SU-DHL-6 (cell line): ENCODE results near the gene TUBB6.

ENCODE experiments used
- H2AFZ ChIP-seq: fragments of 200-600 bp; sonication (generic); 2 replicates; pipeline ENCODE4 v1.6.1; 2014; ENCODE audit warnings: low read depth, mild to moderate bottlenecking, moderate library complexity, mixed read lengths, antibody characterized with exemption, low read length; ENCODE audit not compliant: severe bottlenecking
- H3F3A ChIP-seq: fragments of 200-600 bp; shearing (Covaris generic); 2 replicates; pipeline ENCODE4 v1.6.0; 2016; ENCODE audit warnings: antibody characterized with exemption, mild to moderate bottlenecking; ENCODE audit not compliant: insufficient read depth
- H3K27ac ChIP-seq: fragments of 200-600 bp; sonication (generic); 2 replicates; pipeline ENCODE4 v1.5.1; 2016; ENCODE audit warnings: low read depth, mild to moderate bottlenecking, low read length, moderate library complexity, mixed read lengths
- H3K27me3 ChIP-seq: fragments of 200-600 bp; sonication (generic), shearing (Covaris generic); 2 replicates; pipeline ENCODE4 v1.6.0; 2014; ENCODE audit warnings: mild to moderate bottlenecking, low read length
- H3K36me3 ChIP-seq: fragments of 200-600 bp; sonication (generic); 2 replicates; pipeline ENCODE4 v1.6.1; 2014; ENCODE audit warnings: mild to moderate bottlenecking, low read length, mixed read lengths
- H3K4me2 ChIP-seq: fragments of 300-600, 200-600 bp; shearing (Covaris generic), sonication (generic); 2 replicates; pipeline ENCODE4 v1.6.0; 2014; ENCODE audit warnings: low read length, low read depth, mild to moderate bottlenecking; ENCODE audit not compliant: poor library complexity, severe bottlenecking
- H3K4me3 ChIP-seq: fragments of 200-600 bp; sonication (generic); 2 replicates; pipeline ENCODE4 v1.5.1; 2014; ENCODE audit warnings: antibody characterized with exemption, low read length, mild to moderate bottlenecking, mixed read lengths; ENCODE audit not compliant: insufficient read depth, poor library complexity, severe bottlenecking
- H3K79me2 ChIP-seq: fragments of 200-600 bp; sonication (generic); 2 replicates; pipeline ENCODE4 v1.6.1; 2014; ENCODE audit warnings: mild to moderate bottlenecking, low read length, moderate library complexity; ENCODE audit not compliant: insufficient read depth
- H3K9ac ChIP-seq: fragments of 200-600 bp; sonication (generic); 2 replicates; pipeline ENCODE4 v1.7.0; 2014; ENCODE audit warnings: mild to moderate bottlenecking, low read length
- H3K9me2 ChIP-seq: fragments of 200-600 bp; sonication (generic); replicated peaks from 2 replicates; pipeline ENCODE4 v1.6.1; 2014; ENCODE audit warnings: low read length; ENCODE audit not compliant: insufficient read depth
- H3K9me3 ChIP-seq: fragments of 200-600 bp; sonication (generic); 2 replicates; pipeline ENCODE4 v1.6.1; 2014; ENCODE audit warnings: low read length, mixed read lengths; ENCODE audit not compliant: insufficient read depth
- H4K20me1 ChIP-seq: fragments of 200-600 bp; sonication (generic); 2 replicates; pipeline ENCODE4 v1.6.1; 2014; ENCODE audit warnings: low read depth, mild to moderate bottlenecking, antibody characterized with exemption, low read length, moderate library complexity, mixed read lengths
- EZH2phosphoT487 ChIP-seq: fragments of 200-600 bp; sonication (generic), shearing (Covaris generic); conservative IDR thresholded peaks from 2 replicates; pipeline ENCODE4 v1.6.1; 2018; ENCODE audit warnings: mild to moderate bottlenecking, antibody characterized with exemption, low read length, moderate library complexity, mixed read lengths
- TF ChIP-seq, protein P1 (sequence below): fragments of 200-600 bp; sonication (generic); IDR thresholded peaks from one replicate; pipeline ENCODE4 v1.5.1; 2017; ENCODE audit warnings: antibody characterized with exemption, mild to moderate bottlenecking, low read length, moderate library complexity; ENCODE audit not compliant: insufficient read depth, poor library complexity, severe bottlenecking

TUBB6 gene

GRCh38 chr18:12313530-12314245 lies 5.6 kb downstream of the TUBB6 start:
- Histone ChIP-seq H3K4me2 (no peak overlapping the region), H3K27me3 (no peaks in the 10 kb centered on the region), H3K9ac (no peak overlapping the region), H3K9me2 (no peaks in the 10 kb centered on the region), H3K27ac (no peak overlapping the region), H4K20me1 (no peaks in the 10 kb centered on the region), H3K36me3 (no peaks in the 10 kb centered on the region), H2AFZ (no peak overlapping the region), H3K4me3 (no peak overlapping the region), H3K9me3 (no peaks in the 10 kb centered on the region), H3F3A (no peaks in the 10 kb centered on the region), H3K79me2 (no peaks in the 10 kb centered on the region)
- TF ChIP-seq EZH2phosphoT487: no peak
- TF ChIP-seq, protein P1, sequence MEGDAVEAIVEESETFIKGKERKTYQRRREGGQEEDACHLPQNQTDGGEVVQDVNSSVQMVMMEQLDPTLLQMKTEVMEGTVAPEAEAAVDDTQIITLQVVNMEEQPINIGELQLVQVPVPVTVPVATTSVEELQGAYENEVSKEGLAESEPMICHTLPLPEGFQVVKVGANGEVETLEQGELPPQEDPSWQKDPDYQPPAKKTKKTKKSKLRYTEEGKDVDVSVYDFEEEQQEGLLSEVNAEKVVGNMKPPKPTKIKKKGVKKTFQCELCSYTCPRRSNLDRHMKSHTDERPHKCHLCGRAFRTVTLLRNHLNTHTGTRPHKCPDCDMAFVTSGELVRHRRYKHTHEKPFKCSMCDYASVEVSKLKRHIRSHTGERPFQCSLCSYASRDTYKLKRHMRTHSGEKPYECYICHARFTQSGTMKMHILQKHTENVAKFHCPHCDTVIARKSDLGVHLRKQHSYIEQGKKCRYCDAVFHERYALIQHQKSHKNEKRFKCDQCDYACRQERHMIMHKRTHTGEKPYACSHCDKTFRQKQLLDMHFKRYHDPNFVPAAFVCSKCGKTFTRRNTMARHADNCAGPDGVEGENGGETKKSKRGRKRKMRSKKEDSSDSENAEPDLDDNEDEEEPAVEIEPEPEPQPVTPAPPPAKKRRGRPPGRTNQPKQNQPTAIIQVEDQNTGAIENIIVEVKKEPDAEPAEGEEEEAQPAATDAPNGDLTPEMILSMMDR: no peak

- H3K4me2 ChIP-seq: no peak overlapping the region
- H3K4me3 ChIP-seq: no peak overlapping the region
- H3K9me3 ChIP-seq: no peaks in the 10 kb centered on the region
- no peak overlapping the region for H3K9ac ChIP-seq
- H3K36me3 ChIP-seq: no peaks in the 10 kb centered on the region
- H3K79me2 ChIP-seq: no peaks in the 10 kb centered on the region
- H3K9me2 ChIP-seq: no peaks in the 10 kb centered on the region
- H2AFZ ChIP-seq: no peak overlapping the region
- H3K27ac ChIP-seq: no peak overlapping the region
- H3K27me3 ChIP-seq: no peaks in the 10 kb centered on the region
- H4K20me1 ChIP-seq: no peaks in the 10 kb centered on the region
- no peaks in the 10 kb centered on the region for H3F3A ChIP-seq
- TF ChIP-seq EZH2phosphoT487: no peak
- TF ChIP-seq, protein P1: no peak
These were observed 6.7 kb downstream of the TUBB6 start for GRCh38 chr18:12314591-12315305.

DNA sequence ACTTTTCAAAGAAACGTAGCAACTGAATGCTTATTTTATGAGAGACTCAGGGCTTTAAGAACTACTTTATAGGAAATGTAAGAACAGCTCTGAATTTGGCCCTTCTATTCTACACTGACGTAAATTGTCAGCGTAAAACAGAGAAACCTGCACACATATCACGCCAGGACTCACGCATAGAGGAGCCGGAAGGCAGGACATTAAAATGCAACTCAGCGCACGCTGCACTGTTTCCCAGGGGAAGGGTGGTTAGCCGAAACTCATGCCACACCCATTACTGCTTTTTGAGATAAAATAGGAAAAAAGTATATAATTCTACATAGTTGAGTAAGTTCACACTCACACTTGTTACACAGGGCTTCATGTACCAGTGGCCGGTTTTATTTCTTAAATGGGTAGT lies 7.4 kb downstream of the TUBB6 start:
- Histone ChIP-seq H3K4me3 (no peak overlapping the region), H3K9me2 (no peaks in the 10 kb centered on the region), H3K36me3 (no peaks in the 10 kb centered on the region), H3K79me2 (no peaks in the 10 kb centered on the region), H4K20me1 (no peaks in the 10 kb centered on the region), H3K9me3 (no peaks in the 10 kb centered on the region), H3K27ac (no peak overlapping the region), H3K27me3 (no peaks in the 10 kb centered on the region), H3F3A (no peaks in the 10 kb centered on the region), H3K9ac (no peak overlapping the region), H3K4me2 (no peak overlapping the region), H2AFZ (no peak overlapping the region)
- TF ChIP-seq EZH2phosphoT487: no peak
- TF ChIP-seq, protein P1: no peak
